IMR-90 (cell line): ENCODE results near the gene CAPN3. TPM values are rescaled to one million over a fixed set of nuclear protein-coding genes. Genes with fewer than 3 reads are reported as not detected.
A peak's percentile ranks its signal among the peaks of the same experiment; 100 is the strongest.

Source experiments
- ATAC-seq: fragments of 200-7000 bp; cut with Tn5 transposase; 2 replicates; pipeline ENCODE4 v1.9.1; 2020; ENCODE audit warnings: low read depth, mild to moderate bottlenecking, moderate library complexity
- BruUV-seq: library from RNA; stranded (reverse); fragments of 400-500 nt; replicated peaks from 2 replicates; lab custom pipeline; 2021; lab: Mats Ljungman, UMichigan
- CTCF ChIA-PET: fragments of 300-600 bp; formaldehyde crosslinking; extraction: SDS; loops from one replicate; lab custom pipeline; 2021; ENCODE audit warnings: antibody characterized with exemption; lab: Yijun Ruan, JAX
- POLR2A ChIA-PET: fragments of 300-600 bp; sonication (Branson Sonifier 250); formaldehyde crosslinking; loops from one replicate; lab custom pipeline; 2022; ENCODE audit warnings: antibody characterized with exemption; ENCODE audit not compliant: unreplicated experiment; lab: Charles Lee
- DNase-seq: peaks from one replicate; pipeline ENCODE4 v3.0.0; 2013
- H2AFZ ChIP-seq: replicated peaks from 2 replicates; pipeline ENCODE3; 2013; ENCODE audit warnings: low read length, mild to moderate bottlenecking; ENCODE audit not compliant: poor library complexity
- H2AK5ac ChIP-seq: 2 replicates; pipeline ENCODE4 v1.6.1; 2013; ENCODE audit warnings: low read depth, low read length, inconsistent platforms
- H2AK9ac ChIP-seq: replicated peaks from 2 replicates; pipeline ENCODE3; 2013; ENCODE audit warnings: mild to moderate bottlenecking, low read depth, low read length, moderate library complexity; ENCODE audit not compliant: poor library complexity
- H2BK120ac ChIP-seq: 2 replicates; pipeline ENCODE4 v1.6.1; 2013; ENCODE audit warnings: low read depth, low read length, inconsistent platforms
- H2BK15ac ChIP-seq: 3 replicates; pipeline ENCODE4 v1.6.1; 2013; ENCODE audit warnings: low read depth, low read length, inconsistent platforms
- H2BK20ac ChIP-seq: 2 replicates; pipeline ENCODE4 v1.6.1; 2013; ENCODE audit warnings: low read depth, mild to moderate bottlenecking, inconsistent platforms, low read length, moderate library complexity
- H2BK5ac ChIP-seq: 2 replicates; pipeline ENCODE4 v1.6.1; 2013; ENCODE audit warnings: mild to moderate bottlenecking, low read depth, low read length, inconsistent platforms; ENCODE audit not compliant: poor library complexity, severe bottlenecking
- H3K14ac ChIP-seq: replicated peaks from 2 replicates; pipeline ENCODE4 v1.6.1; 2013; ENCODE audit warnings: low read depth, low read length, inconsistent platforms
- H3K18ac ChIP-seq: 2 replicates; pipeline ENCODE4 v1.6.1; 2013; ENCODE audit warnings: low read depth, low read length, control low read depth
- H3K23ac ChIP-seq: 2 replicates; pipeline ENCODE4 v1.6.1; 2013; ENCODE audit warnings: low read depth, low read length, inconsistent platforms
- H3K27ac ChIP-seq: 2 replicates; pipeline ENCODE4 v1.5.1; 2013; ENCODE audit warnings: mild to moderate bottlenecking, control low read depth, low read length; ENCODE audit not compliant: insufficient read depth
- H3K27me3 ChIP-seq: 2 replicates; pipeline ENCODE4 v1.6.1; 2013; ENCODE audit warnings: low read length; ENCODE audit not compliant: control insufficient read depth, insufficient read depth
- H3K36me3 ChIP-seq: 2 replicates; pipeline ENCODE4 v1.6.1; 2013; ENCODE audit warnings: low read length, mixed read lengths; ENCODE audit not compliant: control insufficient read depth, insufficient read depth
- H3K4ac ChIP-seq: 2 replicates; pipeline ENCODE4 v1.6.1; 2013; ENCODE audit warnings: low read depth, low read length, inconsistent platforms
- H3K4me1 ChIP-seq: 2 replicates; pipeline ENCODE4 v1.6.1; 2013; ENCODE audit warnings: low read length, mixed read lengths; ENCODE audit not compliant: control insufficient read depth, insufficient read depth
- H3K4me2 ChIP-seq: 2 replicates; pipeline ENCODE4 v1.6.1; 2013; ENCODE audit warnings: low read depth, mild to moderate bottlenecking, control low read depth, low read length, moderate library complexity
- H3K4me3 ChIP-seq: 2 replicates; pipeline ENCODE4 v1.5.1; 2013; ENCODE audit warnings: low read depth, mild to moderate bottlenecking, control low read depth, low read length, moderate library complexity; ENCODE audit not compliant: insufficient read depth
- H3K56ac ChIP-seq: 2 replicates; pipeline ENCODE4 v1.6.1; 2013; ENCODE audit warnings: low read length, inconsistent platforms; ENCODE audit not compliant: insufficient read depth; ENCODE audit errors: extremely low read depth
- H3K79me1 ChIP-seq, 2 experiments: 2 replicates each; pipeline ENCODE4 v1.6.1; 2013; ENCODE audit warnings: low read length in 2 of 2, inconsistent platforms in 1 of 2, low read depth in 1 of 2
- H3K9ac ChIP-seq: 2 replicates; pipeline ENCODE4 v1.6.1; 2013; ENCODE audit warnings: low read depth, low read length, control low read depth
- H3K9me1 ChIP-seq: 2 replicates; pipeline ENCODE4 v1.6.1; 2013; ENCODE audit warnings: low read length, inconsistent platforms; ENCODE audit not compliant: insufficient read depth
- H3K9me3 ChIP-seq: 2 replicates; pipeline ENCODE4 v1.6.1; 2013; ENCODE audit warnings: low read length; ENCODE audit not compliant: control insufficient read depth, insufficient read depth
- H4K20me1 ChIP-seq: 2 replicates; pipeline ENCODE4 v1.6.1; 2013; ENCODE audit warnings: low read length, inconsistent platforms; ENCODE audit not compliant: insufficient read depth
- H4K5ac ChIP-seq: 2 replicates; pipeline ENCODE4 v1.6.1; 2013; ENCODE audit warnings: mild to moderate bottlenecking, low read depth, low read length, control low read depth
- H4K8ac ChIP-seq, 2 experiments: 2 replicates each; pipeline ENCODE4 v1.6.1; 2013; ENCODE audit warnings: low read depth in 2 of 2, low read length in 2 of 2, control low read depth in 1 of 2, inconsistent platforms in 1 of 2
- H4K91ac ChIP-seq: 2 replicates; pipeline ENCODE4 v1.6.1; 2013; ENCODE audit warnings: low read depth, low read length, inconsistent platforms; ENCODE audit not compliant: insufficient read depth
- BHLHE40 ChIP-seq: fragments of 150-350 bp; IDR thresholded peaks from 2 replicates; pipeline ENCODE4 v1.6.1; 2016; ENCODE audit warnings: mild to moderate bottlenecking, low read depth, low read length
- CHD1 ChIP-seq: IDR thresholded peaks from 2 replicates; pipeline ENCODE4 v1.6.1; 2012; ENCODE audit warnings: low read depth, low read length, improper control_type of control experiment
- FOS ChIP-seq: fragments of 150-350 bp; IDR thresholded peaks from 2 replicates; pipeline ENCODE4 v1.6.1; 2016; ENCODE audit warnings: low read depth, low read length
- MAFK ChIP-seq: IDR thresholded peaks from 2 replicates; pipeline ENCODE4 v1.6.1; 2012; ENCODE audit warnings: low read depth, low read length, improper control_type of control experiment
- MAZ ChIP-seq: IDR thresholded peaks from 2 replicates; pipeline ENCODE4 v1.6.1; 2012; ENCODE audit warnings: low read depth, mild to moderate bottlenecking, low read length, improper control_type of control experiment, moderate library complexity, borderline replicate concordance
- NFE2L2 ChIP-seq: fragments of 150-350 bp; IDR thresholded peaks from 2 replicates; pipeline ENCODE4 v1.6.1; 2016; ENCODE audit warnings: low read depth, mild to moderate bottlenecking, low read length
- POLR2A ChIP-seq: IDR thresholded peaks from 2 replicates; pipeline ENCODE4 v1.6.1; 2012; ENCODE audit warnings: mild to moderate bottlenecking, low read depth, low read length
- RAD21 ChIP-seq: IDR thresholded peaks from 2 replicates; pipeline ENCODE4 v1.6.1; 2012; ENCODE audit warnings: low read length, improper control_type of control experiment
- RCOR1 ChIP-seq: IDR thresholded peaks from 2 replicates; pipeline ENCODE4 v1.6.1; 2012; ENCODE audit warnings: mild to moderate bottlenecking, low read length, improper control_type of control experiment; ENCODE audit not compliant: insufficient replicate concordance
- RFX5 ChIP-seq: IDR thresholded peaks from 2 replicates; pipeline ENCODE4 v1.8.0; 2012; ENCODE audit warnings: low read depth, mild to moderate bottlenecking, low read length, moderate library complexity
- WGBS, 2 experiments: methylation state at CpG; one replicate each; pipeline versions ENCODE4 v1.1.5 to v1.1.7; 2013; ENCODE audit warnings: missing lambda C conversion rate in 2 of 2; ENCODE audit not compliant: insufficient read length in 1 of 2; ENCODE audit errors: extremely low coverage in 2 of 2; 5-methylcytosine and 5-hydroxymethylcytosine counted together
- dilution Hi-C: fragments of 300-500 bp; cut with HindIII; formaldehyde crosslinking; loops from one replicate; pipeline ENCODE4 v1.14.3; 2018; ENCODE audit warnings: low sequenced_read_pairs; ENCODE audit not compliant: unreplicated experiment
- in situ Hi-C: fragments of 300-500 bp; cut with MboI; formaldehyde crosslinking; loops from 3 replicates; pipeline ENCODE4 v1.14.3; 2019; ENCODE audit warnings: low sequenced_read_pairs, inconsistent platforms, mixed read lengths
- intact Hi-C: fragments of 100-400 bp; cut with micrococcal nuclease; formaldehyde crosslinking; loops from 2 replicates; pipeline ENCODE4 v1.10.0; 2022
- polyA plus RNA-seq, 3 experiments: library from polyadenylated mRNA; depleted of rRNA; stranded (reverse); fragments of >200 nt; gene quantifications; 2 replicates each; pipeline ENCODE4 v1.2.3, GENCODE V29; 2012; ENCODE audit warnings: low replicate concordance in 1 of 3
- total RNA-seq: library from RNA; depleted of rRNA; stranded (reverse); fragments of >200 nt; gene quantifications from 2 replicates; pipeline ENCODE4 v1.2.3, GENCODE V29; 2012
- TF ChIP-seq, protein P1 (sequence below): conservative IDR thresholded peaks from 2 replicates; pipeline ENCODE4 v1.5.1; 2012; ENCODE audit warnings: mild to moderate bottlenecking, low read depth, low read length, improper control_type of control experiment
- TF ChIP-seq, protein P2 (sequence below): fragments of 150-350 bp; IDR thresholded peaks from 2 replicates; pipeline ENCODE4 v1.6.1; 2017; ENCODE audit warnings: mild to moderate bottlenecking, antibody characterized with exemption, low read length, low read depth

CAPN3 gene
- total and polyA plus RNA-seq, 2 of the 4 experiments (the other 2 are of a cell fraction) = 1.1 to 1.4 TPM

DNA sequence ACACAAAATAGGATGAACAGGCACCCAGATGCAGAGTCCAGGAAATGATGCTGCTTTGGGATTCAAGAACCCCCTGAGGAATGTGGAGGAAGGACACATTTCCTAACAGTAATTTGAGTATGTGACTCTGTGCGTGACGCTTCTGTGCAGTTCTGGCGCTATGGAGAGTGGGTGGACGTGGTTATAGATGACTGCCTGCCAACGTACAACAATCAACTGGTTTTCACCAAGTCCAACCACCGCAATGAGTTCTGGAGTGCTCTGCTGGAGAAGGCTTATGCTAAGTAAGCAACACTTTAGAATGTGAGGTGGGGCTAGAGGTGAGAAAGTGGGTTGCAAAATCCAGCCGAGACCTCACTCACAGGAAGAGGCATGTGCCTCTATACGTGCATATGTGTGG, 28.3 kb downstream of the CAPN3 start:
- Histone ChIP-seq H3K27me3 (peaks cover 2% of the 10 kb centered on the region; the same call in 1 of the 2 replicates), H3K4ac (no peak overlapping the region), H3K4me1 (peaks cover 6% of the 10 kb centered on the region), H2BK20ac (no peak overlapping the region), H2BK5ac (no peak overlapping the region), H3K9me1 (peaks cover 14% of the 10 kb centered on the region; the same call in 1 of the 2 replicates), H3K18ac (no peak overlapping the region), H3K27ac (no peak overlapping the region), H3K23ac (no peak overlapping the region), H2AK9ac (no peak overlapping the region), H3K9ac (no peak overlapping the region), H4K20me1 (no peaks in the 10 kb centered on the region), H2AK5ac (no peak overlapping the region), H3K79me1 (no peaks in the 10 kb centered on the region), H3K56ac (no peak overlapping the region), H4K5ac (no peak overlapping the region; the same call in 1 of the 2 replicates), H4K8ac (no peak overlapping the region), H3K14ac (no peak overlapping the region; the same call in 1 of the 2 replicates), H3K9me3 (no peaks in the 10 kb centered on the region), H2BK15ac (no peak overlapping the region), H2BK120ac (0 out of 2 replicates have a peak overlapping the region, but pooled peaks have one; percentile 1), H3K36me3 (no peaks in the 10 kb centered on the region), H4K91ac (no peak overlapping the region), H2AFZ (no peak overlapping the region), H3K4me2 (no peak overlapping the region), H3K4me3 (no peak overlapping the region)
- BruUV-seq = no TSS peak
- DNase-seq (no peak), ATAC-seq (no peak)
- dilution Hi-C loops = no loop called here
- WGBS, 2 experiments = no CpG with 5 or more reads among the region's 8 CpGs
- intact Hi-C loops = loop anchor here (5.0 kb wide), 1 partner anchor 180 kb away; the partner anchor contains the start of gene VPS39
- CTCF ChIA-PET = interaction anchor here (0.7 kb wide), 1 partner anchor 70 kb away, joined by 3 read pairs; no protein-coding TSS in a partner anchor
- TF ChIP-seq BHLHE40 (no peak), MAZ (no peak), RCOR1 (no peak), CHD1 (no peak), RAD21 (no peak), NFE2L2 (no peak), RFX5 (no peak), MAFK (no peak), FOS (no peak), POLR2A (no peak)
- TF ChIP-seq, protein P1, sequence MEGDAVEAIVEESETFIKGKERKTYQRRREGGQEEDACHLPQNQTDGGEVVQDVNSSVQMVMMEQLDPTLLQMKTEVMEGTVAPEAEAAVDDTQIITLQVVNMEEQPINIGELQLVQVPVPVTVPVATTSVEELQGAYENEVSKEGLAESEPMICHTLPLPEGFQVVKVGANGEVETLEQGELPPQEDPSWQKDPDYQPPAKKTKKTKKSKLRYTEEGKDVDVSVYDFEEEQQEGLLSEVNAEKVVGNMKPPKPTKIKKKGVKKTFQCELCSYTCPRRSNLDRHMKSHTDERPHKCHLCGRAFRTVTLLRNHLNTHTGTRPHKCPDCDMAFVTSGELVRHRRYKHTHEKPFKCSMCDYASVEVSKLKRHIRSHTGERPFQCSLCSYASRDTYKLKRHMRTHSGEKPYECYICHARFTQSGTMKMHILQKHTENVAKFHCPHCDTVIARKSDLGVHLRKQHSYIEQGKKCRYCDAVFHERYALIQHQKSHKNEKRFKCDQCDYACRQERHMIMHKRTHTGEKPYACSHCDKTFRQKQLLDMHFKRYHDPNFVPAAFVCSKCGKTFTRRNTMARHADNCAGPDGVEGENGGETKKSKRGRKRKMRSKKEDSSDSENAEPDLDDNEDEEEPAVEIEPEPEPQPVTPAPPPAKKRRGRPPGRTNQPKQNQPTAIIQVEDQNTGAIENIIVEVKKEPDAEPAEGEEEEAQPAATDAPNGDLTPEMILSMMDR = no peak
- TF ChIP-seq, protein P2, sequence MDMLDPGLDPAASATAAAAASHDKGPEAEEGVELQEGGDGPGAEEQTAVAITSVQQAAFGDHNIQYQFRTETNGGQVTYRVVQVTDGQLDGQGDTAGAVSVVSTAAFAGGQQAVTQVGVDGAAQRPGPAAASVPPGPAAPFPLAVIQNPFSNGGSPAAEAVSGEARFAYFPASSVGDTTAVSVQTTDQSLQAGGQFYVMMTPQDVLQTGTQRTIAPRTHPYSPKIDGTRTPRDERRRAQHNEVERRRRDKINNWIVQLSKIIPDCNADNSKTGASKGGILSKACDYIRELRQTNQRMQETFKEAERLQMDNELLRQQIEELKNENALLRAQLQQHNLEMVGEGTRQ = no peak
- in situ Hi-C loops = no loop called here
- POLR2A ChIA-PET = no interaction called here
